GM21447 (cell line): ENCODE results near the gene PIK3C2G.

ENCODE experiments used
- ATAC-seq: cut with Tn5 transposase; IDR thresholded peaks from one replicate; pipeline ENCODE4 v1.9.1; 2021; ENCODE audit not compliant: unreplicated experiment

The PIK3C2G gene

GRCh38 chr12:18339633-18340032 lies 78.3 kb downstream of the PIK3C2G start:
- no peak for ATAC-seq

GRCh38 chr12:18340186-18340585 lies 78.9 kb downstream of the PIK3C2G start:
- no peak for ATAC-seq

GRCh38 chr12:18340786-18341185 lies 79.5 kb downstream of the PIK3C2G start:
- ATAC-seq: no peak

GRCh38 chr12:18343708-18344107 lies 82.4 kb downstream of the PIK3C2G start:
- ATAC-seq: no peak

GRCh38 chr12:18345021-18345735 lies 83.9 kb downstream of the PIK3C2G start:
- no peak for ATAC-seq

- ATAC-seq: no peak
These were observed 91.0 kb downstream of the PIK3C2G start for GRCh38 chr12:18352312-18352711.

GRCh38 chr12:18355429-18355828 lies 94.1 kb downstream of the PIK3C2G start:
- ATAC-seq: no peak

- ATAC-seq: no peak
These were observed 96.8 kb downstream of the PIK3C2G start for GRCh38 chr12:18358077-18358476.

- no peak for ATAC-seq
These were observed 97.6 kb downstream of the PIK3C2G start for GRCh38 chr12:18358930-18359329.

- no peak for ATAC-seq
These were observed 100.1 kb downstream of the PIK3C2G start for GRCh38 chr12:18361433-18361832.

GRCh38 chr12:18363321-18363720 lies 102.0 kb downstream of the PIK3C2G start:
- ATAC-seq: no peak

- ATAC-seq: no peak
These were observed 107.3 kb downstream of the PIK3C2G start for GRCh38 chr12:18368594-18368993.

GRCh38 chr12:18373181-18373580 lies 111.9 kb downstream of the PIK3C2G start:
- ATAC-seq: no peak

- no peak for ATAC-seq
These were observed 113.8 kb downstream of the PIK3C2G start for GRCh38 chr12:18375131-18375530.

GRCh38 chr12:18375583-18375982 lies 114.3 kb downstream of the PIK3C2G start:
- ATAC-seq: no peak

GRCh38 chr12:18382236-18382885 lies 121.0 kb downstream of the PIK3C2G start:
- ATAC-seq: no peak

- ATAC-seq: no peak
These were observed 121.9 kb downstream of the PIK3C2G start for GRCh38 chr12:18383203-18383602.

GRCh38 chr12:18387706-18388105 lies 126.4 kb downstream of the PIK3C2G start:
- ATAC-seq: no peak

- no peak for ATAC-seq
These were observed 128.5 kb downstream of the PIK3C2G start for GRCh38 chr12:18389820-18390219.

GRCh38 chr12:18391151-18391550 lies 129.8 kb downstream of the PIK3C2G start:
- no peak for ATAC-seq

- ATAC-seq: no peak
These were observed 133.4 kb downstream of the PIK3C2G start for GRCh38 chr12:18394742-18395141.

GRCh38 chr12:18400186-18400585 lies 138.9 kb downstream of the PIK3C2G start:
- ATAC-seq: no peak
